KMS-11 (cell line): Measurements from ENCODE around the gene TIGD7.

Source experiments
- H2AFZ ChIP-seq: fragments of 200-600 bp; sonication (generic); 2 replicates; pipeline ENCODE4 v1.6.1; 2016; ENCODE audit warnings: antibody characterized with exemption, mixed run types, low read depth
- H3K27ac ChIP-seq: fragments of 200-600 bp; sonication (generic); 2 replicates; pipeline ENCODE4 v1.6.1; 2016; ENCODE audit warnings: mild to moderate bottlenecking, mixed run types
- H3K27me3 ChIP-seq: fragments of 200-600 bp; sonication (generic); 2 replicates; pipeline ENCODE4 v1.6.1; 2017; ENCODE audit warnings: mild to moderate bottlenecking, low read depth, mixed run types, moderate library complexity; ENCODE audit not compliant: insufficient read depth
- H3K36me3 ChIP-seq: fragments of 200-600 bp; sonication (generic); 2 replicates; pipeline ENCODE4 v1.6.1; 2017; ENCODE audit warnings: mild to moderate bottlenecking, mixed run types; ENCODE audit not compliant: insufficient read depth
- H3K4me1 ChIP-seq: fragments of 200-600 bp; sonication (generic); 2 replicates; pipeline ENCODE4 v1.6.1; 2016; ENCODE audit warnings: mild to moderate bottlenecking, low read depth, mixed run types; ENCODE audit not compliant: poor library complexity, severe bottlenecking
- H3K4me2 ChIP-seq: fragments of 200-600 bp; sonication (generic); 2 replicates; pipeline ENCODE4 v1.7.0; 2016; ENCODE audit warnings: mild to moderate bottlenecking, mixed run types
- H3K4me3 ChIP-seq: fragments of 200-600 bp; sonication (generic); IDR thresholded peaks from 2 replicates; pipeline ENCODE4 v1.6.1; 2017; ENCODE audit warnings: low read depth, low read length, mixed read lengths; ENCODE audit not compliant: insufficient read depth
- H3K79me2 ChIP-seq: fragments of 200-600 bp; sonication (generic); 2 replicates; pipeline ENCODE4 v1.6.1; 2016; ENCODE audit warnings: low read depth, mixed run types; ENCODE audit not compliant: insufficient read depth
- H3K9ac ChIP-seq: fragments of 200-600 bp; sonication (generic); 2 replicates; pipeline ENCODE4 v1.6.1; 2016; ENCODE audit warnings: mild to moderate bottlenecking, mixed run types
- H4K20me1 ChIP-seq: fragments of 200-600 bp; sonication (generic); 2 replicates; pipeline ENCODE4 v1.6.1; 2016; ENCODE audit warnings: mild to moderate bottlenecking, mixed run types; ENCODE audit not compliant: insufficient read depth
- TF ChIP-seq, protein P1 (sequence below): fragments of 200-600 bp; sonication (generic); conservative IDR thresholded peaks from 2 replicates; pipeline ENCODE4 v1.6.1; 2017; ENCODE audit warnings: low read depth, mild to moderate bottlenecking, antibody characterized with exemption, low read length, moderate library complexity, mixed read lengths

Gene TIGD7

DNA sequence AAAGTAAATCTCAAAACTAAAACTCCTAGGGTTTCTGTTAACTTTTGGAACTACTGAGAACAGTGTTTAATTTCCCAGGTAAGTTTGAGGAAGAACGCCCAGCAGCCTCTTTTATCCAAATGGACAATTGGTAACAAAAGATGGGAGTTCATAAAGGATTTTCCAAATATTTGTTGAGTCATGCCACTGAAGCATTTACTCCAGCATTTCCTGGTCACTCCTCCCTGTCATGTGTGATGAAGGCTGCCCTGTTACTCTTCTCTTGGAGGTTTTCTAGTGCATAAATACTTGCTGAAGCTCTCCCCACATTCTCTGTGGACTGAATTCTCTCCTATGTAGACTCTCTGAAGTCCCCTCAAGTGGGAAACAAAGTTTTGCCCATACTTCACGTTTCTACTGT is 16.6 kb upstream of the TIGD7 start:
- TF ChIP-seq, protein P1, sequence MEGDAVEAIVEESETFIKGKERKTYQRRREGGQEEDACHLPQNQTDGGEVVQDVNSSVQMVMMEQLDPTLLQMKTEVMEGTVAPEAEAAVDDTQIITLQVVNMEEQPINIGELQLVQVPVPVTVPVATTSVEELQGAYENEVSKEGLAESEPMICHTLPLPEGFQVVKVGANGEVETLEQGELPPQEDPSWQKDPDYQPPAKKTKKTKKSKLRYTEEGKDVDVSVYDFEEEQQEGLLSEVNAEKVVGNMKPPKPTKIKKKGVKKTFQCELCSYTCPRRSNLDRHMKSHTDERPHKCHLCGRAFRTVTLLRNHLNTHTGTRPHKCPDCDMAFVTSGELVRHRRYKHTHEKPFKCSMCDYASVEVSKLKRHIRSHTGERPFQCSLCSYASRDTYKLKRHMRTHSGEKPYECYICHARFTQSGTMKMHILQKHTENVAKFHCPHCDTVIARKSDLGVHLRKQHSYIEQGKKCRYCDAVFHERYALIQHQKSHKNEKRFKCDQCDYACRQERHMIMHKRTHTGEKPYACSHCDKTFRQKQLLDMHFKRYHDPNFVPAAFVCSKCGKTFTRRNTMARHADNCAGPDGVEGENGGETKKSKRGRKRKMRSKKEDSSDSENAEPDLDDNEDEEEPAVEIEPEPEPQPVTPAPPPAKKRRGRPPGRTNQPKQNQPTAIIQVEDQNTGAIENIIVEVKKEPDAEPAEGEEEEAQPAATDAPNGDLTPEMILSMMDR = no peak
- Histone ChIP-seq H3K36me3 (peaks cover 13% of the 10 kb centered on the region; the same call in 1 of the 2 replicates), H3K4me2 (no peak overlapping the region), H3K4me1 (no peaks in the 10 kb centered on the region), H3K4me3 (no peak overlapping the region), H3K27ac (no peak overlapping the region), H2AFZ (no peak overlapping the region), H4K20me1 (no peaks in the 10 kb centered on the region), H3K27me3 (no peaks in the 10 kb centered on the region), H3K79me2 (no peaks in the 10 kb centered on the region), H3K9ac (no peak overlapping the region)

DNA sequence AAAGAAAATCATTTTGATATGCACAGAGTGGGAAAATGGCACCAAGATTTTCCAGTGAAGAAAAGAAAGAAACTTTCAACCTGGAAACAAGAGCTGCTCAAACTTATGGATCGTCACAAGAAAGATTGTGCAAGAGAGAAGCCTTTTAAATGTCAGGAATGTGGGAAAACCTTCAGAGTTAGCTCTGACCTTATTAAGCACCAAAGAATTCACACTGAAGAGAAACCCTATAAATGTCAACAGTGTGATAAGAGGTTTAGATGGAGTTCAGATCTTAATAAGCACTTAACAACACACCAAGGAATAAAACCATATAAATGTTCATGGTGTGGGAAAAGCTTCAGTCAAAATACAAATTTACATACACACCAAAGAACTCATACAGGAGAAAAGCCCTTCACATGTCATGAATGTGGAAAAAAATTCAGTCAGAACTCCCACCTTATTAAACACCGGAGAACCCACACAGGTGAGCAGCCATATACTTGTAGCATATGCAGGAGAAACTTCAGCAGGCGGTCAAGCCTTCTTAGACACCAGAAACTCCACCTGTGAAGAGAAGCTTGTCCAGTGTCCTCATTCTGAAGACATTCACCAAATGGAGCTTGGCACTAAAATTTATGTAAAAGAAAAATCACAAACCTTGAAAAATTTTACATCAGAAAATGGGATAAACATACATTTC is 12.2 kb upstream of the TIGD7 start:
- H3K79me2 ChIP-seq = no peaks in the 10 kb centered on the region
- H3K4me2 ChIP-seq = no peak overlapping the region
- H3K36me3 ChIP-seq = peaks cover 17% of the 10 kb centered on the region; the same call in 1 of the 2 replicates
- no peak overlapping the region for H3K27ac ChIP-seq
- H3K27me3 ChIP-seq = no peaks in the 10 kb centered on the region
- TF ChIP-seq, protein P1 = 0 out of 2 replicates have a peak, but pooled peaks have one; percentile 17
- no peak overlapping the region for H3K4me3 ChIP-seq
- no peak overlapping the region for H2AFZ ChIP-seq
- no peaks in the 10 kb centered on the region for H3K4me1 ChIP-seq
- no peaks in the 10 kb centered on the region for H4K20me1 ChIP-seq
- H3K9ac ChIP-seq = no peak overlapping the region

GRCh38 chr16:3311496-3311895 is 6.3 kb upstream of the TIGD7 start:
- H3K4me3 ChIP-seq = no peak overlapping the region
- H3K79me2 ChIP-seq = peaks cover 14% of the 10 kb centered on the region
- H4K20me1 ChIP-seq = no peaks in the 10 kb centered on the region
- H3K9ac ChIP-seq = no peak overlapping the region
- no peak overlapping the region for H3K4me2 ChIP-seq
- H3K27me3 ChIP-seq = no peaks in the 10 kb centered on the region
- H2AFZ ChIP-seq = no peak overlapping the region
- H3K27ac ChIP-seq = no peak overlapping the region
- TF ChIP-seq, protein P1 = no peak
- peaks cover 13% of the 10 kb centered on the region; the same call in 1 of the 2 replicates for H3K36me3 ChIP-seq
- peaks cover 18% of the 10 kb centered on the region for H3K4me1 ChIP-seq

DNA sequence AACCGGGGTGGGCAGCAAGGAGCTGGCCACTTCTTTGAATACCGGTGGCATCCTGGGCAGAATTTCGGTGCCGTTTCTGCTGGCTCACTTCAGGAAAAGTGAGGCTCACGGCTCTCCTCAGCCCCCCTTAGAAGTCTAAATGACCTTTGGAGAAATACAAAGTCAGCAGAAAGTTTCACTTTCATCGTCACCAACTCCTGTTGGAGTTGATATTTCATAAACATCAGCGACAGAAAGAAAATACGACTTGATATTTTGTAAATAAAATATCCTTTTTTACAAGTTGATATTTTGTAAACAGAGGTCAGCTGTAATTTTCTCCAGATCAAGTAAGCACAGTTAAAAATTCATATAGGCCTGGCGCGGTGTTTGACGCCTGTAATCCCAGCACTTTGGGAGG is 848 bp upstream of the TIGD7 start:
- peak overlapping the region; percentile 84; the same call in 1 of the 2 replicates for H3K27ac ChIP-seq
- H2AFZ ChIP-seq = peak overlapping the region; percentile 79; the same call in 1 of the 2 replicates
- H3K4me1 ChIP-seq = peaks cover 16% of the 10 kb centered on the region
- H3K79me2 ChIP-seq = peaks cover 20% of the 10 kb centered on the region
- H3K4me2 ChIP-seq = peak overlapping the region; percentile 50
- peak overlapping the region; percentile 22 for H3K4me3 ChIP-seq
- TF ChIP-seq, protein P1 = no peak
- H3K9ac ChIP-seq = peak overlapping the region; percentile 74; the same call in 1 of the 2 replicates
- no peaks in the 10 kb centered on the region for H3K27me3 ChIP-seq
- H3K36me3 ChIP-seq = peaks cover 12% of the 10 kb centered on the region; the same call in 1 of the 2 replicates
- H4K20me1 ChIP-seq = no peaks in the 10 kb centered on the region
